DND-41 (cell line): ENCODE measurements around the gene ANTXR2.

ENCODE experiments used
- ATAC-seq: fragments of 200-7000 bp; cut with Tn5 transposase; 3 replicates; pipeline ENCODE4 v1.9.1; 2021; ENCODE audit warnings: low read depth; ENCODE audit not compliant: insufficient read depth
- DNase-seq: peaks from one replicate; pipeline ENCODE4 v3.0.0-alpha.2; 2020
- H2AFZ ChIP-seq: 2 replicates; pipeline ENCODE4 v1.6.0; 2012; ENCODE audit warnings: low read depth, low read length
- H3K27ac ChIP-seq: 2 replicates; pipeline ENCODE4 v1.5.1; 2012; ENCODE audit warnings: low read length, inconsistent platforms
- H3K27me3 ChIP-seq: fragments of 200-600 bp; sonication (generic); 2 replicates; pipeline ENCODE4 v1.6.0; 2012; ENCODE audit warnings: low read length, mild to moderate bottlenecking, inconsistent platforms; ENCODE audit not compliant: insufficient read depth, poor library complexity
- H3K36me3 ChIP-seq: 2 replicates; pipeline ENCODE4 v1.5.1; 2012; ENCODE audit warnings: low read length, inconsistent platforms; ENCODE audit not compliant: insufficient read depth
- H3K4me1 ChIP-seq: 2 replicates; pipeline ENCODE4 v1.5.1; 2012; ENCODE audit warnings: mild to moderate bottlenecking, low read length; ENCODE audit not compliant: insufficient read depth
- H3K4me2 ChIP-seq: 2 replicates; pipeline ENCODE4 v1.6.0; 2012; ENCODE audit warnings: mild to moderate bottlenecking, moderate library complexity, low read length, inconsistent platforms; ENCODE audit not compliant: insufficient read depth
- H3K4me3 ChIP-seq, 2 experiments: fragments of 200-600 bp in 1 of 2; shearing (Covaris generic) in 1 of 2; 2 replicates each; pipeline ENCODE4 v1.5.1; 2012 to 2016; ENCODE audit warnings: inconsistent platforms in 2 of 2, low read length in 2 of 2, mild to moderate bottlenecking in 2 of 2, low read depth in 1 of 2, moderate library complexity in 1 of 2
- H3K79me2 ChIP-seq: 2 replicates; pipeline ENCODE4 v1.6.0; 2012; ENCODE audit warnings: low read length, inconsistent platforms; ENCODE audit not compliant: insufficient read depth
- H3K9ac ChIP-seq: 2 replicates; pipeline ENCODE4 v1.6.0; 2012; ENCODE audit warnings: low read depth, mild to moderate bottlenecking, inconsistent platforms, low read length, moderate library complexity
- H3K9me3 ChIP-seq: 2 replicates; pipeline ENCODE4 v1.5.1; 2012; ENCODE audit warnings: low read length, moderate library complexity, mild to moderate bottlenecking, inconsistent platforms; ENCODE audit not compliant: insufficient read depth, severe bottlenecking
- H4K20me1 ChIP-seq: 2 replicates; pipeline ENCODE4 v1.6.0; 2012; ENCODE audit warnings: low read length; ENCODE audit not compliant: insufficient read depth
- CTCF ChIP-seq: IDR thresholded peaks from 2 replicates; pipeline ENCODE4 v1.5.1; 2012; ENCODE audit warnings: borderline replicate concordance, low read length, moderate library complexity, mild to moderate bottlenecking; ENCODE audit not compliant: poor library complexity, severe bottlenecking; ENCODE audit errors: extremely low read depth
- EZH2 ChIP-seq: IDR thresholded peaks from 3 replicates; pipeline ENCODE4 v1.6.1; 2012; ENCODE audit warnings: borderline replicate concordance, low read depth, mild to moderate bottlenecking, moderate library complexity, low read length, inconsistent platforms; ENCODE audit not compliant: severe bottlenecking

ANTXR2 gene

GRCh38 chr4:80016506-80016905, 56.5 kb downstream of the ANTXR2 start:
- peak overlapping the region; percentile 48 for H3K9ac ChIP-seq
- no peak overlapping the region for H2AFZ ChIP-seq
- no peaks in the 10 kb centered on the region for H3K27me3 ChIP-seq
- H4K20me1 ChIP-seq = no peaks in the 10 kb centered on the region
- H3K36me3 ChIP-seq = peaks cover 30% of the 10 kb centered on the region
- ATAC-seq (peak; percentile 48), DNase-seq (peak; percentile 41)
- no peak overlapping the region; a peak in 1 of 4 replicates for H3K4me3 ChIP-seq
- H3K79me2 ChIP-seq = peaks cover 12% of the 10 kb centered on the region
- peak overlapping the region; percentile 93 for H3K27ac ChIP-seq
- peaks cover 72% of the 10 kb centered on the region for H3K4me1 ChIP-seq
- peak overlapping the region; percentile 47 for H3K4me2 ChIP-seq
- TF ChIP-seq CTCF (no peak), EZH2 (no peak)
- no peaks in the 10 kb centered on the region for H3K9me3 ChIP-seq

GRCh38 chr4:80015407-80016189, 57.4 kb downstream of the ANTXR2 start:
- Histone ChIP-seq H3K36me3 (peaks cover 29% of the 10 kb centered on the region), H3K4me2 (peak overlapping the region; percentile 47; the same call in 1 of the 2 replicates), H3K27me3 (no peaks in the 10 kb centered on the region), H3K9ac (peak overlapping the region; percentile 48; the same call in 1 of the 2 replicates), H4K20me1 (no peaks in the 10 kb centered on the region), H3K4me1 (peaks cover 78% of the 10 kb centered on the region), H3K4me3 (no peak overlapping the region), H3K79me2 (peaks cover 12% of the 10 kb centered on the region), H3K9me3 (no peaks in the 10 kb centered on the region), H3K27ac (peak overlapping the region; percentile 93; the same call in 1 of the 2 replicates), H2AFZ (no peak overlapping the region)
- ATAC-seq = no peak
- DNase-seq = no peak
- TF ChIP-seq CTCF = no peak
- no peak for TF ChIP-seq EZH2

- Histone ChIP-seq H3K27me3 (no peaks in the 10 kb centered on the region), H3K36me3 (peaks cover 22% of the 10 kb centered on the region), H4K20me1 (no peaks in the 10 kb centered on the region), H3K79me2 (peaks cover 12% of the 10 kb centered on the region), H3K9me3 (no peaks in the 10 kb centered on the region), H3K27ac (peak overlapping the region; percentile 48), H3K4me1 (peaks cover 89% of the 10 kb centered on the region), H2AFZ (no peak overlapping the region), H3K9ac (no peak overlapping the region), H3K4me3 (no peak overlapping the region), H3K4me2 (no peak overlapping the region)
- no peak for DNase-seq
- TF ChIP-seq EZH2 (no peak), CTCF (no peak)
- no peak for ATAC-seq
Measured at GRCh38 chr4:80014531-80014930, 58.5 kb downstream of the ANTXR2 start.
